Measurements from ENCODE around the gene SUGP2.

DNA sequence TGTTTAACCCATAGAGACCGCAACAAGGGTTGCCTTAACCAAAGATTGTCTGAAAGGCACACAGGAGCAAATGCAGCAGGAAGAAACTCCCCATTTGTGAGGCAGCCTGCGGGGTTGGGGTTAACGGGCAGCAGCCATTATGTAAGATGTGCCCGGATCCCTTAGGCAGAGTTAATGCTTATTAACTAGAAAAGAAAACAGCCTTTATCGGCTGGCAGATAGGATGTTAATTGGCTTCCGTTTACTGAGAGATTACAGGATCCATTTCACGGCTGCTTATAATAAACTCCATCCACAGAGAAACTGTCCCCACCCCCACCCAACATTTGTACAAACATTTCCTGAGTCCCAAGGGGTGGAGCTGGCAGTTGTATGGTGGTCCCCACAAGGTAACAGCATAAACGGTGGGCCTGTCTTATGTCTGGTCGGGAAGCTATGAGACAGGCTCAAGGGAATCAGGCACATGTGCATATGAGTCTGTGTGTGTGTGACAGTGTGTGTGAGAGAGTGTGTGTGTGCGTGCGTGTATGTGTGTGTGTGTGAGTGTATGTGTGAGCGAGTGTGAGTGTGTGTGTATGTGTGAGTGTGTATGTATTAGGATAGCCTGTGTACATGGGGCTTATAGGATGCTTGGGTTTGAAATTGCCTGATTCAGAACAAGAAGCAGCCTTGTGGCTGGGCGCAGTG, 41.0 kb upstream of the SUGP2 start:
- TF ChIP-seq EZH2 (IDR thresholded peaks at IDR 0.05; ENCODE audit: insufficient read depth, poor library complexity, severe bottlenecking) (no peak), EZH2phosphoT487 (IDR thresholded peaks at IDR 0.05; ENCODE audit: insufficient read depth, low read depth) (no peak)

Data from GM23248 (cell line).